HG03097 (cell line): ENCODE data around the gene SMARCC1.
"Not testable (repeated sequence)": the region's sequence is repeated elsewhere in the genome, so short reads cannot be mapped to it uniquely, and the experiment has no call there.

Source experiments
- ATAC-seq: cut with Tn5 transposase; IDR thresholded peaks from one replicate; pipeline ENCODE4 v1.9.1; 2021; ENCODE audit not compliant: unreplicated experiment, low FRiP score

SMARCC1 gene

DNA sequence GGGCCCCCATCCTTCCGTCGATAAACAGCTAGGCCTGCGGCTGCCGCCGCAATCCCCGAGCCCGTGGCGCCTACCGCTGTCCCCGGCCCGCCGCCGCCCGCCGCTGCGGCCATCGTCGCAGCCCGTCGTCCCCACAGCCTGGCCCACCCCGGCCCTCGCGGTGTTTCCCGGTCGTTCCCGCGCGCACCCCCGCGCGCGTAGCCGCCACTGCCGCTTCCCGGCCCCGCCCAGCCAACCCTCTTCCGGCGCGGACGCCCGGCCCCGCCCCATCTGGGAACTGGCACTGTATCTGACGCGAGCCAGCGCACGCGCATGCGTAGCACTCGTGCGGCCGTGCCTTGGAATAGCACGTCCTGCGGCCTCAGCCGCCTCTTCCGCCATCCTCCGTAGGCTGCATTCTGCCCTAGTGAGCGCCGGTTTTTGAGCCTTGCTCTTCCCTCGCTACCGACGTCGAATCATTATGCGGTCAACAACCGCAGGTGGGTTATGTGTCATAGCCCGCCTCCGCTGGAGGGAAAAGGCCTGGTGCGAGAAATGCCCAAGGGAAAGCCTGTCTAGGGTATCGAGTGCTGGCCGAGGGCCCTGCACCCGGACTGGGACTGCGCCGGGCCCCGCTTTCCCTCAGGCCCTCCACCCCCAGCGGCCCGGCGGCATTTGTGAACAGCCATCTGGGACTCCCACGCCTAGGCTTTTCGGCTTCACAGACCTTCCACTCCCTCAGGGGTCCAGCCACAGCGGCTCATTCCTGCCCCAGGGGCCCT is at the start of gene SMARCC1:
Gene SMARCC1, minus strand, starts transcription at position 209 of the 761 bp plus-strand sequence. Its CDS starts 96 bp downstream, at position 113.
- peak; percentile 77 for ATAC-seq

- not testable (repeated sequence) for ATAC-seq
These were observed 47.8 kb upstream of the SMARCC1 start for GRCh38 chr3:47829482-47829881.

- no peak for ATAC-seq
These were observed 43.9 kb upstream of the SMARCC1 start for GRCh38 chr3:47825590-47825989.

DNA sequence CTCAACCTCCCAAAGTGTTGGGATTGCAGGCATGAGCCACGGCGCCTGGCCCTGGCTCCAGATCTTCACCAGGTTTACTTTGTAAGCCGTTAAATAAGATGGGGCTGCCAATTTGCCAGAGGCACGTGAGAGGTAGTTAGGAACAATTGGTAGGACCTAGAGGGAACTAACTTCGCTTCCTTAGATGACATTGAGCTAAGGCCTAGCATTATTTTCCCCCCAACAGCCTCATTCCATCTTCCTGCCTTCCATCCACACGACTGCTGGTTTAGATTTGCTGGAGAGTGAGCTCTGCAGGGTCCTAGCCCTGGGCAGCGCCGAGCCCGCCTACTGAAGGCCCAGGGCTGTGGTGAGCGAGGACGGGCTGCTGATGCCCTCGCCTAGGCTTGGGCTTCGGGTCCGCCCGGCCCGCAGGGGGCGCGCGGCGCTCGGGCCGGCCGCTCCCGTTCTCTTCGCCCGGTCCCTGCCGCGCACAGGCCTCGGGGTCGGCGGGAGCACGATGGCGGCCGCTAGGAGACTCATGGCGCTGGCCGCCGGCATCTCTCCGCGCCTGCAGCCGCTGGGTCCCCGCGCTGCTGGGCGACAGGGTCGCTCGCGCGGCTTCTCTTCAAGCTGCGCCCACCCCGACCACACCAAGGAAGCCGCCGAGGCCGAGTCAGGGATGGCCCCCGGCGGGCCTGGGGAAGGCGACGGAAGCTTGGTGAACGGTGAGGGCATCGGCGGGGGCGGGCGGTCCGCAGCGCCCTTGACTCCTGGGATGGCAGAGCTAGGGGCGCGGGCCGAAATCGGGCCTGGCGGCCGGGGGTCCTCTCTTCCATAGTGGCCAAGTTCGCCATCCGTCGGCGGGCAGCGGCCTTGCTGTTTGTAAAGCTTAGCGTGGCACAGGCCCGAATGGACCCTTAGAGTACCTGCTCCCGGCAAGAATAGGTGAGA is 43.1 kb upstream of the SMARCC1 start:
- peak; percentile 92 for ATAC-seq

DNA sequence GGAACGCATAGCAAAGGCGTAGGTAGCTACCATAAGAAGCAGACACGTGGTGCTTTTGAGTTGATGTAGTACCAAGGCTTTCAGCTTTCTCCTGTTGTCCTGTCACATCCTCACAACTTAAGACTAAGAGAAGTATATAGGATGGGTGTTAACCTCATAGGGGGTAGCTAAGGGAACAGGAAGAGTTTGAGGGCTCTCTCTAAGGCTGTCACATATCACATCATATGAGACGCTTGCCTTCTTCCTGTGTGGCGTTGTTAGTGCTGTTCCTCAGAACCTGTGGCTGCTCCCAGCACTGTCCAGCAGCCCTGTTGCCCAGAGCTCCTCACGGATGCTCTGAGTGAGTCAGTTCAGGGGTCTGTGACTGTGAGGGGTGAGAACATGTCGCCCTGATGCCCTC is 35.9 kb upstream of the SMARCC1 start:
- ATAC-seq = no peak

- no peak for ATAC-seq
These were observed 32.0 kb upstream of the SMARCC1 start for GRCh38 chr3:47813551-47814177.

- ATAC-seq = no peak
These were observed 22.9 kb upstream of the SMARCC1 start for GRCh38 chr3:47804577-47804976.

- no peak for ATAC-seq
These were observed 21.9 kb upstream of the SMARCC1 start for GRCh38 chr3:47803480-47804025.

DNA sequence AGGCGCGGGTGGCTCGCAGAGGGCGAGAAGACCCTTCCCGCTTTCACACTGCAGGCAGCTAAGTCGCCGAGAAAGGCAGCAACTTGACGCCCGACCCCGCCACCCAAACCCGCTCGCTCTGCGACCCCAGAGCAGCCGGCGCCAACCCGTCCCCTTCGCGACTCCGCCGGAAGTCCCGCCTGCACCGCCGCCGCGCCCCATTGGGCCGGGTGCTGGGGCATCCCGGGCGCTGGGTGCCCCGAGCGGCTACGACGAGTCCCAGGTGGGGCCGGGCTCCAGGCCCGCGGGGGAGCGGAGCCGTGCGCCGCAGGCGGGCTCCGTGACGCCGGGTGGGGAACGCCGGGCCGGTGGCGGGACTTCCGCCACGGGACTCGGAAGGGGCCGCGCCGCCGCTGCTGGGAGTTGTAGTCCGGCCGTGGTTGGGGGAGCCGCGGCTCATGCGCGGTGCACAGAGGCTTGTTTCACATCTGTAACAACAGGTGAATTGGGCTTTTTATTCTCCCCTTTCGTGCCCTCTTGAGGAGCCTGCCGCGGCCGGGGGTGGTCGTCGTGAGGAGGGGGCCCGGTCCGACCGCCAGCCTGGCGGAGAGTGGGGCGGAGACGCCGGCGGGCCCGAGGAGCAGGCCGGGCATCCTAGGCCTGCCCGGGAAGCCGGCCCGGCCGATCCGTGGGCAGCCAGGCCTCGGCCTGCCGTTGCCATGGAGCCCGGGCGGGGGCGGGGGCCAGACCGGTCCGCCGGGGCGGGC is 21.2 kb upstream of the SMARCC1 start, which contains the start of gene DHX30:
Gene DHX30, plus strand, starts transcription at position 405 of the 746 bp plus-strand sequence. CDS start 7,546 bp downstream, outside the sequence.
- ATAC-seq = peak; percentile 85

- ATAC-seq = no peak
These were observed 18.0 kb upstream of the SMARCC1 start for GRCh38 chr3:47799733-47800132.

DNA sequence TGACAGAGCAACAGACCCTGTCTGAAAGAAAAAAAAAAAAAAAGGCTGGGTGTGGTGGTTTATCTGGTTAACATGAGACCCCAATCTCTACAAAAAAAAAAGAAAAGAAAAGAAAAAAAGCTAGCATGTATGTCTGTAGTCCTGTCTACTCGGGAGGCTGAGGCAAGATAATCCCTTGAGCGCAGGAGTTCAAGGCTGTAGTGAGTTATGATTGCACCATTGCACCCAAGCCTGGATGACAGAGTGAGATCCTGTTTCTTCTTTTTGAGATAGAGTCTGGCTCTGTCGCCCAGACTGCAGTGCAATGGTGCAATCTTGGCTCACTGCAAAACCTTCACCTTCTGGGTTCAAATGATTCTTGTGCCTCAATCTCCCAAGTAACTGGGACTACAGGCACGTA is 12.9 kb upstream of the SMARCC1 start:
- no peak for ATAC-seq

DNA sequence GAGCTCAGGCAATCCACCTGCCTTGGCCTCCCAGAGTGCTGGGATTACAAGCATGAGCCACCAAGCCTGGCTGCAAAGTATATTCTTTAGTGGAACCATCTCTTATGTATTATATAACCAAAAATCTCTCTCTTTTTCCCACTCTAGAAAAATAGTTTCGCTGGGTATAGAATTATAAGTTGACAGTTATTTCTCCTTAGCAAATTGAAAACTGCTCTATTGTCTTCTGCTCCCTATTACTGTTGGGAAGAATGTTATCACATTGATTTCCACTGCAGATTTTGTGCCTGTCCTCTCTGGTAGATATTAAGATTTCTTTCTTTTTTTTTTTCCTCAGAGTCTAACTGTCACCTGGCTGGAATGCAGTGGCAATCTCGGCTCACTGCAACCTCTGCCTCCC is 11.0 kb upstream of the SMARCC1 start:
- ATAC-seq = no peak

DNA sequence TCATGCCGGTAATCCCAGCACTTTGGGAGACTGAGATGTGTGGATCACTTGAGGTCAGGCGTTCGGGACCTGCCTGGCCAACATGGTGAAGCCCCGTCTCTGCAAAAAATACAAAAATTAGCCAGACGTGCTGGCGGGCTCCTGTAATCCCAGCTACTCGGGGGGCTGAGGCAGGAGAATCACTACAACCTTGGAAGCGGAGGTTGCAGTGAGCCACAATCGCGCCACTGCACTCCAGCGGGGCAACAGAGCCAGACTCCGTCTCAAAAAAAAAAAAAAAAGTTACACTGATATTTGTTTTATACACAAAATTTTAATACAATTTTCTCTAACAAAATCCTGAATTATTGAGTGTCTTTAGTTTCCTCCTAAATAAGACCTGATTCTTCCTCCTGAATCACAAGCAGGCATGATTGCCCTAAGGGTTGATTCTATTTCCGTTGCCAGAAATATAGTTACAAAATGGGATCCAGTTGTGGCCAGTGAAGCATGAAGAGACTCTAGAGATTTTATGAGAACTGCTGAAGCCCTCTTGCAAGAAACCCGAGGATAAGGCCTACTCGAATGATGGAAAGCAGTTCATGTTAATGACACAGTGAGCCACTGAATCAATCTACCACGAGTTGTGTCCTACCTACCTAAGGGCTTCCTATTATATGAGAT is 9.6 kb upstream of the SMARCC1 start:
- no peak for ATAC-seq

GRCh38 chr3:47783673-47784072 is 2.0 kb upstream of the SMARCC1 start:
- no peak for ATAC-seq

DNA sequence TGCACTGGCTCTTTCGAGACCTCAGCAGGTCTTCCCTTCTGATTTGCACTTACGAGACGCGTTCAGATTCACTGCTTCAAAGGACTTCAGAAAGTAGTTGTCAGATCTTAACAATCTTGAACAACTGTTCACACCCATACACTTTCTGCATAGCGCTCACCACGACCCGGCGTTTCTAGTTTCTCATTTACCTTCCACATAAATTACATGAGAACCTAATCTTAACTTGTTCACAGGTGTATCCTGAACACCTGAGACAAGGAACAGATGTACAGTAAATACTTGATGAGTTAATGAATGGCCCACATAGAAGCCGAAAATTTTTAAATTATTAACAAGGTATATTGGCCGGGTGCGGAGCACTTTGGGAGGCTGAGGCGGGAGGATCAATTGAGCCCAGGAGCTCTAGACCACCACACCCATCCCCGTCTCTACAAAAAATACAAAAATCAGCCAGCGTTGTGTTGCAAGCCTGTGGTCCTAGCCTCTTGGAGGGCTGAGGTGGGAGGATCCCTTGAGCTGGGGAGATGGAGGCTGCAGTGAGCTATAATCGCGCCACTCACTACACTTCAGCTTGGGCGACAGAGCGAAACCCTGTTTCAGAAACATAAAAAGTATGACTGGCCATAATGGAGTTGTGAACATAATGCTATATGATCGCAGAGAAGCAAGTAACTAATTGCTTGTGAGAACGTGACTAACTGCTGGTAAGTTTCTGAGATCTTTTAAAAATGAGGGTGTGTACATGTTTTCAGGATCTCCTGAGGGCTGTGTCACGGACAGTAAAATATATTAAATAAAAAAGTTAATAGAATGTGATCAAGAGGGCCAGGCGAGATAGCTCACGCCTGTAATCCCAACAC is 984 bp upstream of the SMARCC1 start:
- peak; percentile 1 for ATAC-seq

DNA sequence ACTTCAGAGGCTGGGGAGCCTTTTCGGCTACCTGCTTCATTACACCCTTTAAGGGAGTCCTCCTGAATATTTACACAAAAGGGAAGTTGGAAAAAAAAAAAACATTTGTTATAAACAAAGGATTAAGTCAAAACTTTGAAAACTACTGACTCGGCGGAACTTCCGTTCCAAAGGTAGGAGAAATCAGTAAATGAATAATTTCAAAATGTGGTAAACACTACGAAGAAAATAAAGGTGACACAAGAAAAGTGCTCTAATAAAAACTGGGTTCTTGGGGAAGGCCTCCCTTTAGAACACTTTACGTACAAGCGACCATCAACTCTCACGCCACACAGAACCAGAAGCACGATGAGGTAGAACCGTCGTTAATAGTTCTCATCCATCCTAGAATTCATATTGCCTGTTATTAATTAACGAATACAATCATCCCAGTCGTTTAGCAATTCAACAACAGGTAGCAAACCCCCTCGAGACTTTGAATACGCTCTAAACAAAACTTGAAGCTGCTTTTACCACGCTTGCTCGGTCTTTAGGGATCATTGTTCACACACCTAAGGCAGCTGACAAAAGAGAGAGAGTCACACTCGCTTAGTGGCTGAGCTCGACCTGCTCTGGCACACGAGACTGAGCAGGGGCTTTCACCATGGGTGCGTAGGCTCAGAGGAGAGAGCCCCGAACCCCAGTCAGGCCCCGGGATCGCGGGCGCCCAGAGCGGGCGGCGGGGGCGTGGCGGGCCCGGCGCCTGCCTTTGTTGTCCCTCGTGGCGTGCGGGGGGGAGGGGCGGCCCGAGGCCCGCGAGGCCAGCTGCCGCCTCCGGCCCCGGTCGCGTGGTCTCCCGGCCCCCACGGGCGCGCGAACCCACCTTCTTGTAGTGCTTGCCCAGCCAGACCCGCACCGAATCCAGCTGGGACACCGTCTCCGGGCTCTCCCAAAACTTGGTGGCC is 680 bp downstream of the SMARCC1 start:
- ATAC-seq = peak; percentile 30

GRCh38 chr3:47778746-47779145 is 2.9 kb downstream of the SMARCC1 start:
- ATAC-seq = no peak
